ENCODE measurements around the gene CBR1. TPM values are rescaled to one million over a fixed set of nuclear protein-coding genes. Genes with fewer than 3 reads are reported as not detected.

Gene CBR1
- total RNA-seq, 3 donors from 2014 or later = 68.4 to 76.9 (median 69.5) TPM

GRCh38 chr21:36082237-36082664, 12.4 kb downstream of the CBR1 start:
- ATAC-seq (no peak), DNase-seq (no peak)
- intact Hi-C loops (cut with DNase I, micrococcal nuclease) = no loop called here
- no peak overlapping the region for H3K4me3 ChIP-seq
- no peaks in the 10 kb centered on the region for H3K36me3 ChIP-seq (ENCODE audit: low read depth)
- H3K4me1 ChIP-seq (ENCODE audit: low read depth) = peaks cover 5% of the 10 kb centered on the region
- TF ChIP-seq, protein P1, sequence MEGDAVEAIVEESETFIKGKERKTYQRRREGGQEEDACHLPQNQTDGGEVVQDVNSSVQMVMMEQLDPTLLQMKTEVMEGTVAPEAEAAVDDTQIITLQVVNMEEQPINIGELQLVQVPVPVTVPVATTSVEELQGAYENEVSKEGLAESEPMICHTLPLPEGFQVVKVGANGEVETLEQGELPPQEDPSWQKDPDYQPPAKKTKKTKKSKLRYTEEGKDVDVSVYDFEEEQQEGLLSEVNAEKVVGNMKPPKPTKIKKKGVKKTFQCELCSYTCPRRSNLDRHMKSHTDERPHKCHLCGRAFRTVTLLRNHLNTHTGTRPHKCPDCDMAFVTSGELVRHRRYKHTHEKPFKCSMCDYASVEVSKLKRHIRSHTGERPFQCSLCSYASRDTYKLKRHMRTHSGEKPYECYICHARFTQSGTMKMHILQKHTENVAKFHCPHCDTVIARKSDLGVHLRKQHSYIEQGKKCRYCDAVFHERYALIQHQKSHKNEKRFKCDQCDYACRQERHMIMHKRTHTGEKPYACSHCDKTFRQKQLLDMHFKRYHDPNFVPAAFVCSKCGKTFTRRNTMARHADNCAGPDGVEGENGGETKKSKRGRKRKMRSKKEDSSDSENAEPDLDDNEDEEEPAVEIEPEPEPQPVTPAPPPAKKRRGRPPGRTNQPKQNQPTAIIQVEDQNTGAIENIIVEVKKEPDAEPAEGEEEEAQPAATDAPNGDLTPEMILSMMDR (IDR thresholded peaks at IDR 0.05) = no peak
- H3K9me3 ChIP-seq = no peaks in the 10 kb centered on the region

- TF ChIP-seq, protein P1 (IDR thresholded peaks at IDR 0.05) = no peak
- Histone ChIP-seq H3K4me1 (ENCODE audit: low read depth) (no peaks in the 10 kb centered on the region), H3K4me3 (no peak overlapping the region), H3K9me3 (no peaks in the 10 kb centered on the region), H3K36me3 (ENCODE audit: low read depth) (no peaks in the 10 kb centered on the region)
- DNase-seq = no peak
- no peak for ATAC-seq
- intact Hi-C loops (cut with DNase I, micrococcal nuclease) = no loop called here
Measured at GRCh38 chr21:36087362-36088138, 17.7 kb downstream of the CBR1 start.

- Histone ChIP-seq H3K4me1 (ENCODE audit: low read depth) (no peaks in the 10 kb centered on the region), H3K9me3 (peaks cover 7% of the 10 kb centered on the region), H3K36me3 (ENCODE audit: low read depth) (no peaks in the 10 kb centered on the region), H3K4me3 (no peak overlapping the region)
- no peak for ATAC-seq
- TF ChIP-seq, protein P1 (IDR thresholded peaks at IDR 0.05) = no peak
- DNase-seq = no peak
- intact Hi-C loops (cut with DNase I, micrococcal nuclease) = no loop called here
Measured at GRCh38 chr21:36089946-36090345, 20.1 kb downstream of the CBR1 start.

DNA sequence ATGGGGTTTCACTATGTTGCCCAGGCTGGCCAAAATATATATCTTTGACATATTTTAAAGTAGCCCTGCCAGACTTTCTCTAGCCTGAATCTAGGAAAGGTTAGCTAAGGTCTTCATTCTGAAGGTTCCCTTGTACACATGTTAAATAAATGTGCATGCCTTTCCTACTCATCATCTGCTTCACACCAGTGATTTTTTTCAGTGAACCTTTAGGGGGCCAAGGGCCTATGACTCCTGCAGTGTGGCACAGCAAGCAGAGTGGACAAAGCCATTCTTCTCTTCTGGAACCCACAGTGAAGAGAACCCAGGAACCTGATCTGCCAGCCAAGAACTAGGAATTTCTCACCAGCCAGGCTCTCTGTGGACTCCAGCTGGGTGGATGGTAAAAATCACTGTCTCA, 22.9 kb downstream of the CBR1 start:
- TF ChIP-seq, protein P1 (IDR thresholded peaks at IDR 0.05) = no peak
- intact Hi-C loops (cut with DNase I, micrococcal nuclease) = no loop called here
- no peaks in the 10 kb centered on the region for H3K4me1 ChIP-seq (ENCODE audit: low read depth)
- H3K36me3 ChIP-seq (ENCODE audit: low read depth) = no peaks in the 10 kb centered on the region
- H3K4me3 ChIP-seq = no peak overlapping the region
- H3K9me3 ChIP-seq = peaks cover 7% of the 10 kb centered on the region
- DNase-seq = no peak
- ATAC-seq = no peak

- no peaks in the 10 kb centered on the region for H3K4me1 ChIP-seq (ENCODE audit: low read depth)
Measured at GRCh38 chr21:36093512-36093911, 23.7 kb downstream of the CBR1 start.

More at GRCh38 chr21:36093512-36093911, 23.7 kb downstream of the CBR1 start:
- ATAC-seq = no peak
- intact Hi-C loops (cut with DNase I, micrococcal nuclease) = no loop called here
- Histone ChIP-seq H3K4me3 (no peak overlapping the region), H3K36me3 (ENCODE audit: low read depth) (no peaks in the 10 kb centered on the region), H3K9me3 (peaks cover 7% of the 10 kb centered on the region)
- no peak for DNase-seq
- TF ChIP-seq, protein P1 (IDR thresholded peaks at IDR 0.05) = no peak

Measured in mucosa of descending colon (tissue), 3 donors.